Effector memory CD8-positive, alpha-beta T cell (primary cell): ENCODE data around the gene USH1C.

ENCODE experiments used
- ATAC-seq: fragments of 150-1000 bp; cut with Tn5 transposase; replicated peaks from 2 replicates; pipeline ENCODE4 v1.10.0; 2021; ENCODE audit warnings: mild to moderate bottlenecking, moderate library complexity
- DNase-seq, 3 experiments: peaks; one replicate each; pipeline ENCODE4 v3.0.0; 2021
- H3K27ac Mint-ChIP-seq, 2 donors: one replicate each; pipeline ENCODE4 v1.8.0; 2022; ENCODE audit warnings: mild to moderate bottlenecking in 2 of 2, mixed read lengths in 2 of 2, moderate library complexity in 2 of 2
- H3K27me3 Mint-ChIP-seq, 2 donors: one replicate each; pipeline ENCODE4 v1.8.0; 2022; ENCODE audit warnings: mixed read lengths in 2 of 2
- H3K36me3 Mint-ChIP-seq: one replicate; pipeline ENCODE4 v1.8.0; 2022; ENCODE audit warnings: mild to moderate bottlenecking, moderate library complexity, mixed read lengths; ENCODE audit not compliant: insufficient read depth
- H3K4me1 Mint-ChIP-seq, 2 donors: one replicate each; pipeline ENCODE4 v1.8.0; 2022; ENCODE audit warnings: low read depth in 2 of 2, mixed read lengths in 2 of 2
- H3K4me3 Mint-ChIP-seq, 2 donors: one replicate each; pipeline ENCODE4 v1.8.0; 2022; ENCODE audit warnings: mild to moderate bottlenecking in 2 of 2, mixed read lengths in 2 of 2, moderate library complexity in 2 of 2
- H3K9me3 Mint-ChIP-seq, 2 donors: one replicate each; pipeline ENCODE4 v1.8.0; 2022; ENCODE audit warnings: mixed read lengths in 2 of 2

USH1C gene

GRCh38 chr11:17443926-17444690, 100.1 kb downstream of the USH1C start:
- Mint-ChIP-seq H3K36me3 (peaks cover 2% of the 10 kb centered on the region), H3K27me3 (peaks cover 18 to 68% of the 10 kb centered on the region in 2 donors), H3K4me3 (no peak overlapping the region), H3K4me1 (peaks cover 0 to 6% of the 10 kb centered on the region in 2 donors), H3K27ac (no peak overlapping the region), H3K9me3 (peaks cover 0 to 2% of the 10 kb centered on the region in 2 donors)
- ATAC-seq (no peak), DNase-seq (no peak)
